GM12874 (cell line): ENCODE results near the gene ACBD5.
A peak's percentile ranks its signal among the peaks of the same experiment; 100 is the strongest.

ENCODE experiments used
- TF ChIP-seq, protein P1 (sequence below): IDR thresholded peaks from 2 replicates; pipeline ENCODE4 v1.5.1; 2011; ENCODE audit warnings: low read depth, mild to moderate bottlenecking, control low read depth, low read length, moderate library complexity; ENCODE audit not compliant: insufficient read depth

Gene ACBD5

DNA sequence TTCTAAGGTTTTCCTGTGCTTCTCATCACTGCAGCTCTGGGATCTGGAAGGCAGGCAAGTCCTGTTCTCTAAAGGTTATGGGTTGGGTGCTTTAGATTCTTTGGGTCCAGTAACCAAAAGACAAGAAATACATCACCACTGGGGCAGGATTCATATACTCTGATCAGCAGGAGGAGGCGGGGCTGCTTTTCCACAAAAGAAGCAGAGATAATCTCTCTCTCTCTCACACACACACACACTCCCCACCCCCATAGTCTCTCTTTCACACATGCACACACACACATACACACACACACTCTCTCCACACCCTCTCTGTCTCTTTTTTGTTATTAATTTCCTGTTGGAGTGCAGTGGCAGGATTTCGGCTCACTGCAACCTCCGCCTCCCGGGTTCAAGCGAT, 13.0 kb upstream of the ACBD5 start:
- TF ChIP-seq, protein P1, sequence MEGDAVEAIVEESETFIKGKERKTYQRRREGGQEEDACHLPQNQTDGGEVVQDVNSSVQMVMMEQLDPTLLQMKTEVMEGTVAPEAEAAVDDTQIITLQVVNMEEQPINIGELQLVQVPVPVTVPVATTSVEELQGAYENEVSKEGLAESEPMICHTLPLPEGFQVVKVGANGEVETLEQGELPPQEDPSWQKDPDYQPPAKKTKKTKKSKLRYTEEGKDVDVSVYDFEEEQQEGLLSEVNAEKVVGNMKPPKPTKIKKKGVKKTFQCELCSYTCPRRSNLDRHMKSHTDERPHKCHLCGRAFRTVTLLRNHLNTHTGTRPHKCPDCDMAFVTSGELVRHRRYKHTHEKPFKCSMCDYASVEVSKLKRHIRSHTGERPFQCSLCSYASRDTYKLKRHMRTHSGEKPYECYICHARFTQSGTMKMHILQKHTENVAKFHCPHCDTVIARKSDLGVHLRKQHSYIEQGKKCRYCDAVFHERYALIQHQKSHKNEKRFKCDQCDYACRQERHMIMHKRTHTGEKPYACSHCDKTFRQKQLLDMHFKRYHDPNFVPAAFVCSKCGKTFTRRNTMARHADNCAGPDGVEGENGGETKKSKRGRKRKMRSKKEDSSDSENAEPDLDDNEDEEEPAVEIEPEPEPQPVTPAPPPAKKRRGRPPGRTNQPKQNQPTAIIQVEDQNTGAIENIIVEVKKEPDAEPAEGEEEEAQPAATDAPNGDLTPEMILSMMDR: no peak

DNA sequence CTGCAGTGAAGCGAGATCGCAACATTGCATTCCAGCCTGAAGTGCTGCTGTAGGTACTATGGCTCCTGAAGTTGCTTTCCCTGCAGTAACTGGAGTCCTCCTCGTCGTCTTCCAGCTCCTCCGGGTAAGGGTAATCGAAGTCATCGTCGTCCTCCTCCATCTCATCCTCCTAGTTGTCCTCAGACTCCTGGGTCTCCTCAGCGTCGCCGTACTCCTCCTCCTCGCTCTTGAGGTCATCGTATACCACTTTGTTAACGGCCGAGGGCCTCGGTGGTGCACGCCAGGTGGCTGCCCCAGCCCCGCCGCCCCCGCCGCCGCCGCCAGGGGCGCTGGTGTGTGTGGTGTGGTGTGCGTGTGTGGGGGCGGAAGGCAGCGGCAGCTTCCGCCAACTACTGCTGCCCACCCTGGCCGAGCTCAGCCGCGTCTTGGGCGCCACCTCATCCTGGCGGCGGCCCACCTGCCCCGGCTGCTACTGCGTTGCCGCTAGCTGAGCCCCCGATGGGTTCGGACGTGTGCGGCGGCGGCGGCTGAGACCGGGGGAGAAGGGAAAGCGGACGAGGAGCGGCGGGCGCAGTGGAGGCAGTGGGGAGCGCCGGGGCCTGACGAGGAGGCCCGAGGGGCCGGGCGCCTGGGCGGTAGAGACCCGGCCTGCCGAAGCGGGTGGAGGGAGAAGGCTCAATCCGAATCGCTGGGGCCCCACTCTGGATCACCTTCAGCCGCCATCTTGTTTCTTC, 11.8 kb upstream of the ACBD5 start:
- TF ChIP-seq, protein P1: peak; percentile 74

DNA sequence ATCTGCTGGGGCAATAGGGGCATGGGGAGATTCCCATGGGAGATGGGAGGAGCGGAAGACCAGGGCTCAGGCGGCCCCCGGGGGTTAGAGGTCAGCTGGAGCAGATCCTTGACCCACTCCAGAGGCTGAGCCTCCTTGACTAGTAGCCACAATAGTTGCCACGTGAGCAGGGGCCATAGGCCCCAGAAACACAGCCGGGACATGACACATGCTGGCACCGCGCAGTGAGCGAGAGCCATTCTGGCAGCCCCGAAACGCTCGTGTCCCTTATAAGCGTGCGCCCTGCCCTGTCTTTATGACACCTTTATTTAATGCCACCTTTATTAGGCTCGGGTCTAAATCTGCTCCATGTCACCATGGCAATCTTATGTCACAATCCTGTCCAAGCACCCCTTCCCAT, 11.0 kb upstream of the ACBD5 start:
- TF ChIP-seq, protein P1: no peak

DNA sequence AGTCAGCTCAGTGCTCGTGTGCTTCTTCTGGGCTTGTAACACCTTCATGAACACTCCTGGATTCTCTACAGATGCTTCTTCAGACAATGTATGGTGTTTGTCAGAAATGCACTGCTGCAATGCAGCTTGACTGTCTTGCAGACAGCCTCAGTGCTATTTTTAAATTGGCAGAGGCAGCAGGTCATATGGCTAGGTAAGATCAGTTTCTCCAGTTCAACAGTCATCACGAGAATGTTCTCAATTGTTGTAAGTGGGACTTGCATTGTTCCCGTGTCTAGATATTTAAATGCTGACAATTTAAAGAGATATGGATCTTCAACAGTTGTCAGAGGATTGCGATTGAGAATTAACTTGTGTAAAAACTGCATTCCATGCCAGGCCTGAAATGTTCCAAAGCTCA, 7.6 kb upstream of the ACBD5 start:
- TF ChIP-seq, protein P1: no peak

DNA sequence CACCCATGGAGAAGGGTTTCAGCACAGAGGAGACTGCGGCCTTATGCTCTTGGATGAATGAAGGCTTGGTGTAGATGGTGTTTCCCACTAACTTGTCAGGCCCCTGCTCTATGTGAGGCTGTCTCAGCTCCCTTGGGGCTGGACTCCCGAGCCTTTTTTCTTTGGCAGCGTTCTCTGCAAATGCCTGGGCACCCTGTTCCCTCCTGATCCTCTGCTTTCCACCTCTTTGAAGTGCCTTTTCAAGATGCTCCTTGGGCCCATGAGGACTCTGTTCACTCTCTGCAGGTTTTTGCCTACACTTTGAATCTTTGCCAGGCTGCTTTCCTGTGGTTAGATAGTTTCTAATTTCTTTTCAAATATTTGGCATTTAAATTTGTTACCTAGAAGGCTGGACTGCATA, 6.8 kb upstream of the ACBD5 start:
- TF ChIP-seq, protein P1: no peak

DNA sequence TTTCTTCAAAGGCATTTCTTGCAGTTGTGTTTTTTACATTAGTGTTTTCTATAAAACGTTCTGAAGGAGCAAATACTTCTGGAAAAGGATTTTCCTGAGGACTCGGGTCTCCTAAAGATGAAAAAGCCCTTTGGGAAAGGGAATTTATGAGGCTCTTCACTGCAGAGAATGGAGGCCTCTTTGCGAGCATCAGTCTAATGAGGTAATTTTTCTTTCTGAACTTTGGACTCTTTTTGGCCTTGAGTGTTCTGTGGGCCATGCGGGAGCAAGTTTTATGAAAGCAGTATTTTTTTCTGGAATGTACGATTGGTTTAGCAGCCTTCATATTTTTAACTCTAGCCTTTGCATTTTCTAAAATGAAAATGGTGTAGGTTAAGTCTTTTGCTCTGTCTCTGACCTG, 6.4 kb upstream of the ACBD5 start:
- TF ChIP-seq, protein P1: no peak

DNA sequence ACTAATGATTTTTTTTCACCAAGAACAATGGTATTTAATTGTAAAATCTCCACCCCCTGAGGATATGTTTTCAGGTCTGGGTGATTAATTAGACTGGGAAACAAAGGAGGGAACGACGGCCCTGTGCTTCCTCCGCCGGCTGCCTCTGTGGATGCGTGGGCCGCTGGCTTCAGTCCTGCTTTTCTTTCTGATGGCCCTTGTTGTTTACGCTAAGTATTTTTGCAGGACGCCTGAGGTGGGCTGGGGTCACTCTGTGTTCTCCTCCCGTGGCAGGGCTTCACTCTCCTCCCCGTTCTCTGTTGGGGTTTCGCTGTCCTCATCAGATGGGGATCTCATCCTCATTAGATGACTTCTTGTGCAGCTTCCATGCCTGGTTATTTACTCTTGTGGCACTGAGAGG, 5.2 kb upstream of the ACBD5 start:
- TF ChIP-seq, protein P1: no peak
